Activated naive CD8-positive, alpha-beta T cell (primary cell): ENCODE data around the gene SLC44A5.
"Not testable (repeated sequence)": the region's sequence is repeated elsewhere in the genome, so short reads cannot be mapped to it uniquely, and the experiment has no call there.

Experiments used
- H3K27ac Mint-ChIP-seq: one replicate; pipeline ENCODE4 v1.8.0; 2021; ENCODE audit warnings: mixed read lengths
- H3K27me3 Mint-ChIP-seq: one replicate; pipeline ENCODE4 v1.8.0; 2021; ENCODE audit warnings: mixed read lengths
- H3K36me3 Mint-ChIP-seq: one replicate; pipeline ENCODE4 v1.8.0; 2021; ENCODE audit warnings: mixed read lengths
- H3K4me1 Mint-ChIP-seq: one replicate; pipeline ENCODE4 v1.8.0; 2021; ENCODE audit warnings: low read depth, mixed read lengths
- H3K4me3 Mint-ChIP-seq: one replicate; pipeline ENCODE4 v1.8.0; 2021; ENCODE audit warnings: mild to moderate bottlenecking, mixed read lengths
- H3K9me3 Mint-ChIP-seq: one replicate; pipeline ENCODE4 v1.8.0; 2021; ENCODE audit warnings: low read depth, mixed read lengths

SLC44A5 gene

GRCh38 chr1:75237316-75237715 is 373.6 kb downstream of the SLC44A5 start:
- Mint-ChIP-seq H3K9me3 (no peaks in the 10 kb centered on the region), H3K27ac (no peak overlapping the region), H3K27me3 (peaks cover 2% of the 10 kb centered on the region), H3K4me1 (no peaks in the 10 kb centered on the region), H3K36me3 (no peaks in the 10 kb centered on the region), H3K4me3 (no peak overlapping the region)

- no peak overlapping the region for H3K27ac Mint-ChIP-seq
- no peak overlapping the region for H3K4me3 Mint-ChIP-seq
- no peaks in the 10 kb centered on the region for H3K9me3 Mint-ChIP-seq
- H3K36me3 Mint-ChIP-seq, result no peaks in the 10 kb centered on the region
- H3K27me3 Mint-ChIP-seq, result peaks cover 2% of the 10 kb centered on the region
- no peaks in the 10 kb centered on the region for H3K4me1 Mint-ChIP-seq
Measured at GRCh38 chr1:75234562-75234961, 376.4 kb downstream of the SLC44A5 start.

- H3K4me3 Mint-ChIP-seq, result no peak overlapping the region
- peaks cover 3% of the 10 kb centered on the region for H3K27me3 Mint-ChIP-seq
- H3K36me3 Mint-ChIP-seq, result no peaks in the 10 kb centered on the region
- no peak overlapping the region for H3K27ac Mint-ChIP-seq
- H3K4me1 Mint-ChIP-seq, result no peaks in the 10 kb centered on the region
- H3K9me3 Mint-ChIP-seq, result no peaks in the 10 kb centered on the region
Measured at GRCh38 chr1:75233302-75233929, 377.5 kb downstream of the SLC44A5 start.

GRCh38 chr1:75220072-75220471 is 390.8 kb downstream of the SLC44A5 start:
- Mint-ChIP-seq H3K4me1 (no peaks in the 10 kb centered on the region), H3K4me3 (no peak overlapping the region), H3K27ac (no peak overlapping the region), H3K36me3 (no peaks in the 10 kb centered on the region), H3K27me3 (peaks cover 5% of the 10 kb centered on the region), H3K9me3 (no peaks in the 10 kb centered on the region)

- no peaks in the 10 kb centered on the region for H3K36me3 Mint-ChIP-seq
- H3K4me1 Mint-ChIP-seq, result no peaks in the 10 kb centered on the region
- H3K4me3 Mint-ChIP-seq, result no peak overlapping the region
- H3K9me3 Mint-ChIP-seq, result no peaks in the 10 kb centered on the region
- no peak overlapping the region for H3K27ac Mint-ChIP-seq
- H3K27me3 Mint-ChIP-seq, result peaks cover 4% of the 10 kb centered on the region
Measured at GRCh38 chr1:75214017-75214416, 396.9 kb downstream of the SLC44A5 start.

- Mint-ChIP-seq H3K27ac (no peak overlapping the region), H3K27me3 (no peaks in the 10 kb centered on the region), H3K36me3 (no peaks in the 10 kb centered on the region), H3K4me1 (no peaks in the 10 kb centered on the region), H3K9me3 (no peaks in the 10 kb centered on the region), H3K4me3 (no peak overlapping the region)
Measured at GRCh38 chr1:75211648-75212047, 399.3 kb downstream of the SLC44A5 start.

- H3K27ac Mint-ChIP-seq, result no peak overlapping the region
- H3K36me3 Mint-ChIP-seq, result no peaks in the 10 kb centered on the region
- H3K4me1 Mint-ChIP-seq, result no peaks in the 10 kb centered on the region
- no peaks in the 10 kb centered on the region for H3K27me3 Mint-ChIP-seq
- no peak overlapping the region for H3K4me3 Mint-ChIP-seq
- no peaks in the 10 kb centered on the region for H3K9me3 Mint-ChIP-seq
Measured at GRCh38 chr1:75208862-75209261, 402.1 kb downstream of the SLC44A5 start.

GRCh38 chr1:75203415-75204277 is 407.3 kb downstream of the SLC44A5 start:
- Mint-ChIP-seq H3K9me3 (no peaks in the 10 kb centered on the region), H3K36me3 (no peaks in the 10 kb centered on the region), H3K4me3 (no peak overlapping the region), H3K4me1 (no peaks in the 10 kb centered on the region), H3K27ac (no peak overlapping the region), H3K27me3 (peaks cover 3% of the 10 kb centered on the region)

GRCh38 chr1:75202751-75203150 is 408.2 kb downstream of the SLC44A5 start:
- no peaks in the 10 kb centered on the region for H3K4me1 Mint-ChIP-seq
- no peaks in the 10 kb centered on the region for H3K36me3 Mint-ChIP-seq
- no peak overlapping the region for H3K27ac Mint-ChIP-seq
- H3K4me3 Mint-ChIP-seq, result no peak overlapping the region
- peaks cover 3% of the 10 kb centered on the region for H3K27me3 Mint-ChIP-seq
- H3K9me3 Mint-ChIP-seq, result no peaks in the 10 kb centered on the region

GRCh38 chr1:75198761-75199160 is 412.2 kb downstream of the SLC44A5 start:
- Mint-ChIP-seq H3K27ac (no peak overlapping the region), H3K36me3 (no peaks in the 10 kb centered on the region), H3K27me3 (peaks cover 6% of the 10 kb centered on the region), H3K4me3 (no peak overlapping the region), H3K4me1 (no peaks in the 10 kb centered on the region), H3K9me3 (no peaks in the 10 kb centered on the region)

- Mint-ChIP-seq H3K4me3 (no peak overlapping the region), H3K4me1 (no peaks in the 10 kb centered on the region), H3K27ac (no peak overlapping the region), H3K36me3 (no peaks in the 10 kb centered on the region), H3K9me3 (no peaks in the 10 kb centered on the region), H3K27me3 (peaks cover 6% of the 10 kb centered on the region)
Measured at GRCh38 chr1:75198163-75198562, 412.8 kb downstream of the SLC44A5 start.

- Mint-ChIP-seq H3K36me3 (no peaks in the 10 kb centered on the region), H3K27me3 (peaks cover 3% of the 10 kb centered on the region), H3K4me1 (no peaks in the 10 kb centered on the region), H3K4me3 (no peak overlapping the region), H3K9me3 (no peaks in the 10 kb centered on the region), H3K27ac (no peak overlapping the region)
Measured at GRCh38 chr1:75188892-75189291, 422.0 kb downstream of the SLC44A5 start.

- H3K4me3 Mint-ChIP-seq, H3K9me3 Mint-ChIP-seq, H3K4me1 Mint-ChIP-seq, H3K27ac Mint-ChIP-seq, H3K27me3 Mint-ChIP-seq, H3K36me3 Mint-ChIP-seq: not testable (repeated sequence)
Measured at GRCh38 chr1:75181214-75181955, 429.5 kb downstream of the SLC44A5 start.

GRCh38 chr1:75174031-75174760 is 436.7 kb downstream of the SLC44A5 start:
- Mint-ChIP-seq H3K4me1 (no peaks in the 10 kb centered on the region), H3K27ac (no peak overlapping the region), H3K4me3 (no peak overlapping the region), H3K9me3 (no peaks in the 10 kb centered on the region), H3K27me3 (no peaks in the 10 kb centered on the region), H3K36me3 (no peaks in the 10 kb centered on the region)

GRCh38 chr1:75172556-75172955 is 438.4 kb downstream of the SLC44A5 start:
- Mint-ChIP-seq H3K27me3 (no peaks in the 10 kb centered on the region), H3K4me1 (no peaks in the 10 kb centered on the region), H3K36me3 (no peaks in the 10 kb centered on the region), H3K27ac (no peak overlapping the region), H3K4me3 (no peak overlapping the region), H3K9me3 (no peaks in the 10 kb centered on the region)
